ENCODE results near the gene AOX1. TPM values are rescaled to one million over a fixed set of nuclear protein-coding genes. Genes with fewer than 3 reads are reported as not detected.

Gene AOX1
- total RNA-seq, 4 donors from 2014 or later = 22.1 to 41.8 (median 34.0) TPM

GRCh38 chr2:200590090-200590489 is 4.3 kb downstream of the AOX1 start:
- H3K9me3 ChIP-seq = no peaks in the 10 kb centered on the region
- peak overlapping the region; percentile 6 to 69 (median 47) for H3K27ac ChIP-seq
- no peaks in the 10 kb centered on the region for H3K27me3 ChIP-seq
- H3K4me3 ChIP-seq = peak overlapping the region in 1 of 4 donors; percentile 2
- DNase-seq = peak; percentile 56 to 80
- peak; percentile 81 to 85 for ATAC-seq
- peaks cover 0 to 5% of the 10 kb centered on the region in 2 donors for H3K4me1 ChIP-seq
- in situ Hi-C loops (cut with MboI; ENCODE audit: low sequenced_read_pairs in 4 of 4) = no loop called here
- H3K36me3 ChIP-seq = no peaks in the 10 kb centered on the region
- intact Hi-C loops (cut with DNase I; ENCODE audit: low total_unique reads) = no loop called here
- TF ChIP-seq POLR2A (IDR thresholded peaks at IDR 0.05) (no peak), CTCF (IDR thresholded peaks at IDR 0.05 in 4 of 5, conservative IDR thresholded peaks at IDR 0.05 in 1 of 5) (no peak)

GRCh38 chr2:200591308-200591707 is 5.5 kb downstream of the AOX1 start:
- H3K4me3 ChIP-seq = no peak overlapping the region
- no peaks in the 10 kb centered on the region for H3K36me3 ChIP-seq
- in situ Hi-C loops (cut with MboI; ENCODE audit: low sequenced_read_pairs in 4 of 4) = no loop called here
- no peak for TF ChIP-seq CTCF (IDR thresholded peaks at IDR 0.05 in 4 of 5, conservative IDR thresholded peaks at IDR 0.05 in 1 of 5)
- TF ChIP-seq POLR2A (IDR thresholded peaks at IDR 0.05) = no peak
- no peaks in the 10 kb centered on the region for H3K9me3 ChIP-seq
- peak overlapping the region in 1 of 4 donors; percentile 58 for H3K27ac ChIP-seq
- H3K27me3 ChIP-seq = no peaks in the 10 kb centered on the region
- intact Hi-C loops (cut with DNase I; ENCODE audit: low total_unique reads) = no loop called here
- ATAC-seq (no peak), DNase-seq (no peak)
- H3K4me1 ChIP-seq = no peaks in the 10 kb centered on the region

- ATAC-seq (no peak), DNase-seq (no peak)
- H3K27ac ChIP-seq = no peak overlapping the region
- H3K36me3 ChIP-seq = no peaks in the 10 kb centered on the region
- in situ Hi-C loops (cut with MboI; ENCODE audit: low sequenced_read_pairs in 4 of 4) (no loop called here), intact Hi-C loops (cut with DNase I; ENCODE audit: low total_unique reads) (no loop called here)
- H3K4me1 ChIP-seq = no peaks in the 10 kb centered on the region
- no peaks in the 10 kb centered on the region for H3K27me3 ChIP-seq
- TF ChIP-seq POLR2A (IDR thresholded peaks at IDR 0.05) (no peak), CTCF (IDR thresholded peaks at IDR 0.05 in 4 of 5, conservative IDR thresholded peaks at IDR 0.05 in 1 of 5) (no peak)
- no peaks in the 10 kb centered on the region for H3K9me3 ChIP-seq
- no peak overlapping the region for H3K4me3 ChIP-seq
These were observed 6.7 kb downstream of the AOX1 start for GRCh38 chr2:200592406-200593075.

- Histone ChIP-seq H3K27ac (no peak overlapping the region), H3K9me3 (no peaks in the 10 kb centered on the region), H3K4me3 (no peak overlapping the region), H3K4me1 (no peaks in the 10 kb centered on the region), H3K27me3 (no peaks in the 10 kb centered on the region), H3K36me3 (no peaks in the 10 kb centered on the region)
- intact Hi-C loops (cut with DNase I; ENCODE audit: low total_unique reads) (no loop called here), in situ Hi-C loops (cut with MboI; ENCODE audit: low sequenced_read_pairs in 4 of 4) (no loop called here)
- TF ChIP-seq POLR2A (IDR thresholded peaks at IDR 0.05) = no peak
- no peak for TF ChIP-seq CTCF (IDR thresholded peaks at IDR 0.05 in 4 of 5, conservative IDR thresholded peaks at IDR 0.05 in 1 of 5)
- DNase-seq (no peak), ATAC-seq (no peak)
These were observed 8.1 kb downstream of the AOX1 start for GRCh38 chr2:200593905-200594304.

GRCh38 chr2:200595913-200596312 is 10.1 kb downstream of the AOX1 start:
- DNase-seq = no peak
- no peaks in the 10 kb centered on the region for H3K4me1 ChIP-seq
- no peaks in the 10 kb centered on the region for H3K9me3 ChIP-seq
- intact Hi-C loops (cut with DNase I; ENCODE audit: low total_unique reads) (no loop called here), in situ Hi-C loops (cut with MboI; ENCODE audit: low sequenced_read_pairs in 4 of 4) (no loop called here)
- TF ChIP-seq CTCF (IDR thresholded peaks at IDR 0.05 in 4 of 5, conservative IDR thresholded peaks at IDR 0.05 in 1 of 5) (no peak), POLR2A (IDR thresholded peaks at IDR 0.05) (no peak)
- ATAC-seq = no peak
- H3K27ac ChIP-seq = no peak overlapping the region
- H3K36me3 ChIP-seq = no peaks in the 10 kb centered on the region
- H3K27me3 ChIP-seq = no peaks in the 10 kb centered on the region
- H3K4me3 ChIP-seq = no peak overlapping the region

Data from gastrocnemius medialis (tissue), 4 donors.